Ovary (tissue), 3 donors: ENCODE results near the gene CEP112.

Source experiments
- POLR2A ChIP-seq: fragments of 450-650 bp; IDR thresholded peaks from one replicate; pipeline ENCODE4 v1.6.1; 2017; ENCODE audit warnings: antibody characterized with exemption, mild to moderate bottlenecking, moderate library complexity
- TF ChIP-seq, protein P1 (sequence below), 3 donors: fragments of 450-650 bp in 2 of 3; fragments of 200-600 bp in 1 of 3; IDR thresholded peaks; one replicate each; pipeline versions ENCODE4 v1.5.1 to v1.8.0; 2016 to 2022; ENCODE audit warnings: antibody characterized with exemption in 3 of 3, mild to moderate bottlenecking in 1 of 3
- donor health status: DM: no; HTN: no; CAD: no.

DNA sequence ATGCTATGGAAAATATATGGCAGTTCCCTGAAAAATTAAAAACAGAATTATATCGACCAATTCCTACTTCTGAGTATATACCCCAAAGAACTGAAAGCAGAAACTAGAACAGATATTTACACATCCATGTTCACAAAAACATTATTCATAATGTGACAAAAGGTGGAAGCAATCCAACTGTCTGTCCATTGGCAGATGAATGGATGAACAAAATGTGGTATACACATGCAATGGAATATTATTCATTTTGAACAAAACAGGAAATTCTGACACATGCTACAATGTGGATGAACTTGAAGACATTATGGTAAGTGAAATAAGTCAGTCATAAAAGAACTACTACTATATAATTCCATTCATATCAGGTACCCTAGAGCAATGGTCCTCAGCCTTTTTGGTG is 367.0 kb downstream of the CEP112 start:
- TF ChIP-seq, protein P1, sequence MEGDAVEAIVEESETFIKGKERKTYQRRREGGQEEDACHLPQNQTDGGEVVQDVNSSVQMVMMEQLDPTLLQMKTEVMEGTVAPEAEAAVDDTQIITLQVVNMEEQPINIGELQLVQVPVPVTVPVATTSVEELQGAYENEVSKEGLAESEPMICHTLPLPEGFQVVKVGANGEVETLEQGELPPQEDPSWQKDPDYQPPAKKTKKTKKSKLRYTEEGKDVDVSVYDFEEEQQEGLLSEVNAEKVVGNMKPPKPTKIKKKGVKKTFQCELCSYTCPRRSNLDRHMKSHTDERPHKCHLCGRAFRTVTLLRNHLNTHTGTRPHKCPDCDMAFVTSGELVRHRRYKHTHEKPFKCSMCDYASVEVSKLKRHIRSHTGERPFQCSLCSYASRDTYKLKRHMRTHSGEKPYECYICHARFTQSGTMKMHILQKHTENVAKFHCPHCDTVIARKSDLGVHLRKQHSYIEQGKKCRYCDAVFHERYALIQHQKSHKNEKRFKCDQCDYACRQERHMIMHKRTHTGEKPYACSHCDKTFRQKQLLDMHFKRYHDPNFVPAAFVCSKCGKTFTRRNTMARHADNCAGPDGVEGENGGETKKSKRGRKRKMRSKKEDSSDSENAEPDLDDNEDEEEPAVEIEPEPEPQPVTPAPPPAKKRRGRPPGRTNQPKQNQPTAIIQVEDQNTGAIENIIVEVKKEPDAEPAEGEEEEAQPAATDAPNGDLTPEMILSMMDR (IDR thresholded peaks at IDR 0.05) = no peak
- TF ChIP-seq POLR2A = no peak
